Stimulated activated memory B cell treated with anti-CD40 and anti-IgM and Interleukin-4, amounts not matched to agents 10 μg/mL and 1 μg/mL and 100 μg/mL, for 72 hours (primary cell): ENCODE data around the gene POLR2B.
"Not testable (repeated sequence)": the region's sequence is repeated elsewhere in the genome, so short reads cannot be mapped to it uniquely, and the experiment has no call there.

ENCODE experiments used
- ATAC-seq: fragments of 150-1000 bp; cut with Tn5 transposase; 2 replicates; pipeline ENCODE4 v1.10.0; 2021
- H3K27ac Mint-ChIP-seq: one replicate; pipeline ENCODE4 v1.8.0; 2022; ENCODE audit warnings: mild to moderate bottlenecking, mixed read lengths
- H3K27me3 Mint-ChIP-seq: one replicate; pipeline ENCODE4 v1.8.0; 2022; ENCODE audit warnings: mixed read lengths
- H3K36me3 Mint-ChIP-seq: one replicate; pipeline ENCODE4 v1.8.0; 2022; ENCODE audit warnings: mixed read lengths
- H3K4me1 Mint-ChIP-seq: one replicate; pipeline ENCODE4 v1.8.0; 2022; ENCODE audit warnings: mixed read lengths
- H3K4me3 Mint-ChIP-seq: one replicate; pipeline ENCODE4 v1.8.0; 2022; ENCODE audit warnings: mild to moderate bottlenecking, moderate library complexity, mixed read lengths
- H3K9me3 Mint-ChIP-seq: one replicate; pipeline ENCODE4 v1.8.0; 2022; ENCODE audit warnings: mixed read lengths

Gene POLR2B

GRCh38 chr4:57034520-57034919 is 55.8 kb downstream of the POLR2B start:
- Mint-ChIP-seq H3K36me3 (peaks cover 20% of the 10 kb centered on the region), H3K4me3 (no peak overlapping the region), H3K27ac (no peak overlapping the region), H3K9me3 (no peaks in the 10 kb centered on the region), H3K27me3 (peaks cover 19% of the 10 kb centered on the region), H3K4me1 (peaks cover 4% of the 10 kb centered on the region)
- no peak for ATAC-seq

- Mint-ChIP-seq H3K36me3 (no peaks in the 10 kb centered on the region), H3K27ac (no peak overlapping the region), H3K4me1 (peaks cover 4% of the 10 kb centered on the region), H3K4me3 (no peak overlapping the region), H3K9me3 (no peaks in the 10 kb centered on the region), H3K27me3 (peaks cover 25% of the 10 kb centered on the region)
- ATAC-seq, result no peak
Observed at GRCh38 chr4:57037982-57038604, 59.4 kb downstream of the POLR2B start.

GRCh38 chr4:57039345-57039744 is 60.6 kb downstream of the POLR2B start:
- Mint-ChIP-seq H3K9me3 (no peaks in the 10 kb centered on the region), H3K27me3 (peaks cover 25% of the 10 kb centered on the region), H3K4me3 (no peak overlapping the region), H3K27ac (no peak overlapping the region), H3K4me1 (peaks cover 4% of the 10 kb centered on the region), H3K36me3 (no peaks in the 10 kb centered on the region)
- no peak for ATAC-seq

GRCh38 chr4:57040510-57040909 is 61.8 kb downstream of the POLR2B start:
- H3K9me3 Mint-ChIP-seq, result no peaks in the 10 kb centered on the region
- ATAC-seq, result no peak
- H3K36me3 Mint-ChIP-seq, result no peaks in the 10 kb centered on the region
- no peak overlapping the region for H3K4me3 Mint-ChIP-seq
- peaks cover 25% of the 10 kb centered on the region for H3K27me3 Mint-ChIP-seq
- H3K27ac Mint-ChIP-seq, result no peak overlapping the region
- H3K4me1 Mint-ChIP-seq, result peaks cover 4% of the 10 kb centered on the region

- H3K4me1 Mint-ChIP-seq, result peaks cover 4% of the 10 kb centered on the region
- H3K9me3 Mint-ChIP-seq, result no peaks in the 10 kb centered on the region
- no peak for ATAC-seq
- peaks cover 25% of the 10 kb centered on the region for H3K27me3 Mint-ChIP-seq
- no peaks in the 10 kb centered on the region for H3K36me3 Mint-ChIP-seq
- H3K27ac Mint-ChIP-seq, result no peak overlapping the region
- no peak overlapping the region for H3K4me3 Mint-ChIP-seq
Observed at GRCh38 chr4:57041020-57041419, 62.3 kb downstream of the POLR2B start.

GRCh38 chr4:57042711-57043169 is 64.0 kb downstream of the POLR2B start:
- ATAC-seq, result no peak
- Mint-ChIP-seq H3K4me3 (no peak overlapping the region), H3K27me3 (peaks cover 36% of the 10 kb centered on the region), H3K27ac (no peak overlapping the region), H3K9me3 (peaks cover 6% of the 10 kb centered on the region), H3K4me1 (peaks cover 4% of the 10 kb centered on the region), H3K36me3 (no peaks in the 10 kb centered on the region)

- Mint-ChIP-seq H3K9me3 (peaks cover 6% of the 10 kb centered on the region), H3K4me1 (no peaks in the 10 kb centered on the region), H3K4me3 (no peak overlapping the region), H3K27ac (no peak overlapping the region), H3K36me3 (no peaks in the 10 kb centered on the region), H3K27me3 (peaks cover 28% of the 10 kb centered on the region)
- no peak for ATAC-seq
Observed at GRCh38 chr4:57043347-57044251, 64.9 kb downstream of the POLR2B start.

- H3K36me3 Mint-ChIP-seq, result no peaks in the 10 kb centered on the region
- ATAC-seq, result no peak
- no peak overlapping the region for H3K4me3 Mint-ChIP-seq
- peaks cover 22% of the 10 kb centered on the region for H3K27me3 Mint-ChIP-seq
- H3K27ac Mint-ChIP-seq, result no peak overlapping the region
- H3K4me1 Mint-ChIP-seq, result no peaks in the 10 kb centered on the region
- H3K9me3 Mint-ChIP-seq, result peaks cover 6% of the 10 kb centered on the region
Observed at GRCh38 chr4:57044279-57044678, 65.6 kb downstream of the POLR2B start.

GRCh38 chr4:57044996-57045395 is 66.3 kb downstream of the POLR2B start:
- no peaks in the 10 kb centered on the region for H3K4me1 Mint-ChIP-seq
- no peaks in the 10 kb centered on the region for H3K36me3 Mint-ChIP-seq
- H3K27ac Mint-ChIP-seq, result no peak overlapping the region
- peaks cover 14% of the 10 kb centered on the region for H3K27me3 Mint-ChIP-seq
- H3K9me3 Mint-ChIP-seq, result peaks cover 6% of the 10 kb centered on the region
- H3K4me3 Mint-ChIP-seq, result no peak overlapping the region
- no peak for ATAC-seq

- peaks cover 19% of the 10 kb centered on the region for H3K27me3 Mint-ChIP-seq
- H3K4me1 Mint-ChIP-seq, ATAC-seq, H3K4me3 Mint-ChIP-seq, H3K36me3 Mint-ChIP-seq, H3K27ac Mint-ChIP-seq, H3K9me3 Mint-ChIP-seq: not testable (repeated sequence)
Observed at GRCh38 chr4:57047046-57047445, 68.3 kb downstream of the POLR2B start.

- Mint-ChIP-seq H3K36me3 (no peaks in the 10 kb centered on the region), H3K4me3 (no peak overlapping the region), H3K4me1 (no peaks in the 10 kb centered on the region), H3K27ac (no peak overlapping the region), H3K9me3 (peaks cover 6% of the 10 kb centered on the region), H3K27me3 (peaks cover 23% of the 10 kb centered on the region)
- no peak for ATAC-seq
Observed at GRCh38 chr4:57048590-57049304, 70.1 kb downstream of the POLR2B start.

- Mint-ChIP-seq H3K36me3 (no peaks in the 10 kb centered on the region), H3K27me3 (peaks cover 42% of the 10 kb centered on the region), H3K4me1 (no peaks in the 10 kb centered on the region), H3K9me3 (peaks cover 6% of the 10 kb centered on the region), H3K4me3 (no peak overlapping the region), H3K27ac (no peak overlapping the region)
- no peak for ATAC-seq
Observed at GRCh38 chr4:57051095-57051494, 72.4 kb downstream of the POLR2B start.

- Mint-ChIP-seq H3K9me3 (peaks cover 6% of the 10 kb centered on the region), H3K27ac (no peak overlapping the region), H3K27me3 (peaks cover 42% of the 10 kb centered on the region), H3K4me1 (no peaks in the 10 kb centered on the region), H3K36me3 (no peaks in the 10 kb centered on the region), H3K4me3 (no peak overlapping the region)
- ATAC-seq, result no peak
Observed at GRCh38 chr4:57051524-57051923, 72.8 kb downstream of the POLR2B start.

- Mint-ChIP-seq H3K4me3 (no peak overlapping the region), H3K9me3 (no peaks in the 10 kb centered on the region), H3K4me1 (no peaks in the 10 kb centered on the region), H3K36me3 (no peaks in the 10 kb centered on the region), H3K27ac (no peak overlapping the region), H3K27me3 (peaks cover 48% of the 10 kb centered on the region)
- ATAC-seq, result no peak
Observed at GRCh38 chr4:57053508-57053907, 74.8 kb downstream of the POLR2B start.

- H3K27me3 Mint-ChIP-seq, result peaks cover 65% of the 10 kb centered on the region
- no peak overlapping the region for H3K27ac Mint-ChIP-seq
- H3K4me3 Mint-ChIP-seq, result no peak overlapping the region
- no peaks in the 10 kb centered on the region for H3K4me1 Mint-ChIP-seq
- H3K36me3 Mint-ChIP-seq, result no peaks in the 10 kb centered on the region
- ATAC-seq, result no peak
- H3K9me3 Mint-ChIP-seq, result no peaks in the 10 kb centered on the region
Observed at GRCh38 chr4:57055886-57056285, 77.2 kb downstream of the POLR2B start.
